Cardiac fibroblast (primary cell): ENCODE data around the gene DEK.

Source experiments
- DNase-seq, 2 donors: peaks; one replicate each; pipeline versions ENCODE4 v3.0.0 to v3.0.0-alpha.2; 2010; ENCODE audit warnings: low read depth in 2 of 2
- H3K4me3 ChIP-seq, 2 donors: replicated peaks in 1 of 2; 1 replicate in 1 of 2; 2 replicates in 1 of 2; pipeline ENCODE4 v1.5.1; 2011; ENCODE audit warnings: low read depth in 2 of 2, low read length in 2 of 2, mild to moderate bottlenecking in 2 of 2, moderate library complexity in 1 of 2
- CTCF ChIP-seq: IDR thresholded peaks from one replicate; pipeline ENCODE4 v1.5.1; 2011; ENCODE audit warnings: low read depth, mild to moderate bottlenecking, low read length, inconsistent platforms

DEK gene

GRCh38 chr6:18207438-18207837 lies 56.9 kb downstream of the DEK start:
- H3K4me3 ChIP-seq, result no peak overlapping the region
- no peak for TF ChIP-seq CTCF
- DNase-seq, result no peak

- H3K4me3 ChIP-seq, result no peak overlapping the region
- DNase-seq, result no peak
- no peak for TF ChIP-seq CTCF
These were observed 57.7 kb downstream of the DEK start for GRCh38 chr6:18206591-18206990.

- no peak overlapping the region for H3K4me3 ChIP-seq
- DNase-seq, result no peak
- TF ChIP-seq CTCF, result no peak
These were observed 59.6 kb downstream of the DEK start for GRCh38 chr6:18204691-18205090.

GRCh38 chr6:18203786-18204185 lies 60.5 kb downstream of the DEK start:
- no peak for TF ChIP-seq CTCF
- DNase-seq, result no peak
- H3K4me3 ChIP-seq, result no peak overlapping the region

GRCh38 chr6:18192026-18192425 lies 72.3 kb downstream of the DEK start:
- no peak for TF ChIP-seq CTCF
- no peak for DNase-seq
- H3K4me3 ChIP-seq, result no peak overlapping the region

GRCh38 chr6:18189196-18189595 lies 75.1 kb downstream of the DEK start:
- TF ChIP-seq CTCF, result no peak
- DNase-seq, result no peak
- no peak overlapping the region for H3K4me3 ChIP-seq

- no peak for DNase-seq
- TF ChIP-seq CTCF, result no peak
- H3K4me3 ChIP-seq, result no peak overlapping the region
These were observed 76.6 kb downstream of the DEK start for GRCh38 chr6:18187701-18188100.
